Activated T-helper 1 cell treated with Interleukin-2 at 50 U/mL for 16 hours (primary cell): ENCODE measurements around the gene ACVR1B.

Experiments used
- DNase-seq: peaks from one replicate; pipeline ENCODE4 v3.0.0-alpha.2; 2020; ENCODE audit warnings: low read depth

Gene ACVR1B

DNA sequence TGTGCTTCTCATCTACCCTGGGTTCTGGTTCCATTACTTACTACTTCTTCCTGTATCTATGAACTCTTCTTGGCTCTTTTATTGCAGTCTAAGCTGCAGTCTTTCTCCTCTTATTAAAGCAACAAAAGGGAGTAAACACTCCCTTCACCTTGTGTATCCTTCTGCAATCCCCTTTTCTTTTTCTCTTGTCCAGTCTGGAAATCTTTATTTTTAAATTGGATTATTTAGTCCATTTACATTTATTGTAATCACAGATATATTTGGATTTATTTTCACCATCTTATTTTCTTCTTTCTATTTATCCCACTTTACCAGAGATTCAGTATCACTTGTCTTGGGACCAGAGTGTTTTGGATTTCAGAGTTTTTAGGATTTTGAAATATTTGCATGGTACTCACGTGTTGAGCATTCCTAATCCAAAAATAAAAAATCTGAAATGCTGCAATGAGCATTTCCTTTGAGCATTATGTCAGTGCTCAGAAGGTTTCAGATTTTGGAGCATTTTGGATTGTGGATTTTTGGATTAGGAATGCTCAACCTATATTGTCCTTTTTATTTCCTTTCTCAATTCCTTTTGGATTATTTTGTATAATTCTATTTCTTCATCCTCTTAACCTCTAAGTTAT lies 6.8 kb upstream of the ACVR1B start:
- no peak for DNase-seq

DNA sequence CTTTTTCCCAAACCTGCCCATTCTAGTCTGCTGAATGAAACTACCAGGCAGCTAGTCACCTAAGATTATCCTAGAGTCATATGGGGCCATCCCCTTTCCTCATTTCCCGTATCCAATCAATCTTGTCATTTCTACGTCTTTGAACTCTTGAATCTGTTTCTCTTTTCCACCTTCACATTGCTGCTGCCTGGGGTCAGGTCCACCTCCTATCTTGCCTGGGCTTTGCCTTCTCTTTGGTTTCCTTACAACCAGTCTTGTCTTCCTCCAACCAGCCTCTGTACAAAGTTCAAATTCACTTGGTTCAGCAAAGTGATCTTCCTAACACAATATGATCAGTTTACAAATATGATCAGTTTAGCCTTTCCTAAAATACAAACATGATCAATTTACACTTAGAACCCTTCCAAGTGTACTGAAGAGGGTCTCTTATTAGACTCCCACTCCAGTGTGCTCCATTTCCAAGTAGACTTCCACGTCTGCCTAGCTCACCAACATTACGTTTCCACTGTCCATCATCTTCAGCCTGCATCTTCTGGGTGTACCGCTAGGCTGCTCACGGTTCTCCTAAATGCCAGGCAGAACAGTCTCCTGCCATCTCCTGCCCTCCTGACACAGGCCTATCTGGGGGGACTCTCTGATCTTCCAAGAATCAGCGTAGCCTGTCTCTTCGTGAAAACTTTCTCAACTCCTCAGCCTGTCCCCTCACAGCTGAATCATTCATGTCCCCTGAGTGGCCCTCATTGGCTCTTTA lies 4.1 kb upstream of the ACVR1B start:
- DNase-seq = no peak

DNA sequence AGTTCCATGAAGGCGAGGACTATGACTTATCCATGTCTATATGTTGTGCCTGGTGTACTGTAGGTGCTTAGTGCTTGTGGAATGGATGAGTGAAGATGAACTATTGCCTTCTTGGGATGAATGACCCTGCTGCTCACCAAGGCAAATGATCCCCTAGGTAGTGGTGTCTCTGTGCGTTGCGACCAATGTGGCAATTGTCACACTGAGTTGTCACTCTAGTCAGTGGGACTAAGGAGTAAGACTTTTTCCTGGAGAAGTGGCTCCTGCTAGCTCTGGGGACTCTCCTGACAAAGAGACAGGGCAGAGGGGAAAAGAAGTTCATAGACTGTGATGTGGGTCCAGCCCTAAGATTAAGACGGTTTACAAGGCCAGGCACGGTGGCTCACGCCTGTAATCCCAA lies 3.4 kb upstream of the ACVR1B start:
- DNase-seq = no peak

DNA sequence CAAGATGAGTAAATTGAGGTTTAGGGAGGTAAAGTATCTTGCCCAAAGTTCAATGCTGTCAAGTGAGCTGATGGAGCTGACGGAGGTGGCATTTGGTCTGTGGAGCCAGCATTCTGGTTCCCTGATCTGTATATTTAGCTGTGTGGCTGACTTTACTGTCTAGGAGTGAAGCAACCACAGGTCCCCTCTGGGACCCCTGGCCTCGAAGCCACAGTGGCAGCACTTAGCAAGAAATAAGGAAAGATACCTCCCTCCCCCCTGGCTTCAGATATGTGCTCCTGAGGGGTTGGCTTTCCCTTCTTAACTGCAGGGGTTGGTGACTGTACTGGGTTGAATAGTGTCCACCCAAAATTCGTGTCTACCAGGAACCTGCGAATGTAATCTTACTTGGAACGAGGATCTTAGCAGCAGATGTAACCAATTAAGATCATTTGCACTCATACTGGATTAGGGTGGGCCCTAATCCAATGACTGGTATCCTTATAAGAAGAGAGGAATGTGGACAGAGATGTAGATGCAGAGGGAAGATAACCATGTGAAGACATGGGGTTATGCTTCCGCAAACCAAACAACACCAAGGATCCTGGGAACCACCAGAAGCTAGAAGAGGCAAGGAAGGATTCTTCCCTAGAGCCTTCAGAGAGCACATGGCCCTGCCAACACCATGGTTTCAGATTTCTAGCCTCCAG lies 2.0 kb upstream of the ACVR1B start:
- DNase-seq = no peak

DNA sequence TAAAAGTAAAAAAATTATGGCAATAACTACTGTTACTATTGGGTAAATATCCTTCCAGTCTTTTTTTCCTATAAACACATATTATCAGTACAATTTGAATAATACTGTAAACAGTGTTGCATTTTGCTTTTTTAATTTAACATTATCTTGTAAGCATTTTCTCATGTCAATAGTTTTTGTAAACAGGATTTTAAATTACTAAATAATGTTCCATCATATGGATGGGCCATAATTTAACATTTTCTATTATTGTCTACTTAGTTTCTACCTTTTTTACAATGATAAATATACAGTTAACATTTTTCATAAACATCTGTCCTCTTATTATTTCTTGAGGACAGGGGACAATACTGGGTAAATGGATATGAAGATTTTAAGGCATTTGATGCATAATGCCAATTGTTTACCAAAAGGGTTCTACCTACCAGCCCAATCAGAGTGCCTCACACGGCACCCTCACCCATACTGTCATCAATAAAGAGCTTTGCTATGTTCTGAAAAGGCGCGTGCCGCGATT lies 759 bp upstream of the ACVR1B start:
- no peak for DNase-seq

DNA sequence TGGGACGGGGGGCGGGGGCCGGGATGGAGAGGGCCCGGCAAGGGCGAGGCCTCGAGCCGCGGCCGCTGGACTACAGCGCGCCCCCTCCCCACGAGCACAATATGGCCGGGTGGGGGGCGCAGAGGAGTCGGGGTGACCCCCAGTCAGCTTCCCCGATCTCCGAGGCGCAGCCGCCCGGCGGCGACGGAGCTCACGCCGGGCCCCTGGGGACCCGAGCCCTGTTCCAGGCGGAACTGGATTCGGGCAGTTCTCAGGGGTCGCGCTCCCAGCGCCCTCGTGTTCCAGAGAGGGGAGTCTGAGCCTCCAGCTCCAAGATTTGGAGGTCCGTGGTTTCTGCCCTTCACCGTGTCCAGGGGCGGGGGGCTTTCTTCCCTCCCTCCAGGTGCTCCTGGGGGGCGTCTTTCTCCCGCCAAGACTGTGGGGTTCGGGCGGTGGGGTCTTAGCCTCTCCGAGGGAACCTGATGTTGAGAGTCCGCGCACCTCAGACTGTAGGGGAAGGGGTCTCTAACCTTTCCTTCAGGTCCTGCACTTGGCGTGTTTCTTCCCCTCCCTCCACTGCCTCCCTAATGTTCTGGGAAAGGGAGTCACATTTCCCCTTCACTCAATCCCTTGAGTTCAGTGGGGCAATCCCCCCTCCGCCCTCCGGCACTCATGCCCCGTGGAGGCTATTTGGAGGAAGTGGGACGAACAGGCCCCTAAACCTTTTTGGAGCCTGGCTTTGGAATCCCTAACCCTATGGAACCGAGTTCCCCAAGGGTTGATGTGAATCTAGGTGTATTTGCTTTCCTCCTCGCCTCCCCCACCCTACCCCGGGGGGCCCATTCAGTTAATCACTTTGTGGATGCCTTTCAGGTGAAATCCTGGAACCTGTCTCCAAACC lies 584 bp downstream of the ACVR1B start:
- DNase-seq = no peak

DNA sequence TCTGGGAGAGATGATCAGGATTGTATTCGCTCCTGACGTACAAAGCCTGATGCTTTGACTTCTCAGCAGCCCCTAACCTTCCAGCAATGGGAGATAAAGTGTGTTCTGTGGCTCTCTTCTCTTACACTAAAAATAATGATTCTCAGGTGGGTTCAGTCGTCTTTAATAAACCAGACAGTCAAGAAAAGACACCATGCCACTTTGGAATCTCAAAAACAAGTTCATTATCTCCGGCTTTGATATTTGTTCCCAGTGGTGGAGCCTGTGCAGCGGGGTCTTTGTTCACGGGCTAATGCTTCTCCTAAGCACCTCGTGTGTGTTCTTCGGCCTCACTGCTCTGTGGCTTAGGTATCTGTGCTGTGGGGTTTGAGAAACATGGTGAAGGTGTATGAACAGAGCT lies 1.6 kb downstream of the ACVR1B start:
- DNase-seq = no peak

DNA sequence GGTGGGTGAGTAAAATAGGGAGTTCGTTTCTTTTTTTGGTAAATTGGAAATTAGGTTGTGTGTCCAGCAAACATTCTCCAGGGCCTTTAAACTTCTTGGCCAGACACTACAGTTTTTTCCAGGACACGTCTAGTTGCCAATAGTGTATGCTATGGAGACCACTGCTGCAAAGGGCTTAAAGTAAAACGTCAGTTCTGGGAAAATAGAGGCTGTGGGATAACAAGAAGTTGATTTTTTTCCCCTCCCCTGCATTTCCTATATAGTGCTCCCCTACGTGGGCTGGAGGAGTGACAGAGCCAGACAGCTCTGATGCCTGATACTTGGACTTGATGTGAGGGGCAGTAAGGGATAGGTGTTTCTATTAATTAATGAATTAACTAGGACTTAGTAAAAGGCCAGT lies 2.4 kb downstream of the ACVR1B start:
- no peak for DNase-seq

DNA sequence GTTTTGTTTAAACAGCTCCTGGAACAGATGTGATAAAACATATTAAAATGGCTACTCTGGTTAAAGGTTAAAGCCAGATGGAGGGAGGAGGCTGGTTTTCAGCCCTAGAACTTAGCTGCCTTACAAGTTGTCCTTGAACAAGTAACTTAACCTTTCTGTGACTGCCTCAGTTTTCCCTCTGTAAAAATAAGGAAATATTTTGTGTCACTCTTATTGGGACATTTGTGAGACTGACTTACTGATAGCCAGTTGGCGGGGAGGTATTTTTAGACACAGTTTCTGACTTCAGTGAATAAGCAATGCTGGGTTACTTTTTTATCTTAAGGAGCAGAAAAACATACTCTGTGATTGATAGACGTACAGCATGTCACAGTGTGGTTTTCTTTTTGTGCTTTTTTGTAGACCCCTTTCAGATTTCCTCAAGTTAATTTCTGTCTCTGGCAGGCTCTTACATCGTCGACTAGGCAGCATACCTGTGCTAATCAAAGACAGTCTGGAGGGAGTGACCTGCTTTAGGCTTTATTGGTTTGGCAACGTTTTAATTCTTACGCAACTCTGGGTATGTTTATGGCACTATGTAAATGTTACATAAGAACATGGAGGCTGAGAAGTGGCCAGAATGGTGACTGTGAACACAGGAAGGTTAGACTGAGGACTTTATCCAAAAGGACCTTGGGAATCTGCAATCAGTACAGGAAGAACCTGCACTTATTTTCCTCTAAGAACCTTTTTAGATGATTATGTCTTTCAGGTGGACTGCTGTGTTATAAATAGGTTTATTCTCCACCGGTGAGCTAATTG lies 3.3 kb downstream of the ACVR1B start:
- no peak for DNase-seq

DNA sequence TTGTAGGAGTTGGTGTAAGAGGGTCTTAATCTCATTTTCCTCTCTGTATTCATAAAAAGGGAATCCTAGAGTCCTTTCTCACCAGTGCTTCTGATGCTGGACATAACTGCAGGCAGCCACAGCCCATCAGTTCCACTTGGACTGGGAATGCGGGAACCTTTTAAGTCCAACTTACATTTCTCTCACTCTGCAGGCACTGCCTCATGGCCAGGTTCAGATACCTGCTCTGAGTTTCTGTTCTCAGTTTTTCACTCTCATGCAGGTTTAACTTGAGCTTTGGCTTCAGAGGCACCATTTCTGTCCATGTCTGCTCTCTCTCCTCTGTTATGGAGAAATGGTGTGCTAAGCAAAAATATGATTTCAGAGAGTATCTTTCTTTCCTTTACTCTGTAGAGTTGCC lies 4.2 kb downstream of the ACVR1B start:
- DNase-seq = no peak

DNA sequence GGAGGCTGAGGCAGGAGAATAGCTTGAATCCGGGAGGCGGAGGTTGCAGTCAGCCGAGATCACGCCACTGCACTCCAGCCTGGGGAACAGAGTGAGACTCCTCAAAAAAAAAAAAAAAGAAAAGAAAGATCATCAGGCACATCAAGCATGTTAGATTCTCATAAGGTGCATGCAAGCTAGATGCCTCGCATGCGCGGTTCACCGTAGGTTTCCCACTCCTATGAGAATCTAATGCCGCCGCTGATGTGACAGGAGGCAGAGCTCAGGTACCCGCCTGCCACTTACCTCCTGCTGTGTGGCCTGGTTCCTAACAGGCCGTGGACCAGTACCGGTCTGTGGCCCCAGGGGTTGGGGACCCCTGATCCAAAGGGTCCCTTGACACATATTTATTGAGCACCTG lies 7.0 kb downstream of the ACVR1B start:
- no peak for DNase-seq

DNA sequence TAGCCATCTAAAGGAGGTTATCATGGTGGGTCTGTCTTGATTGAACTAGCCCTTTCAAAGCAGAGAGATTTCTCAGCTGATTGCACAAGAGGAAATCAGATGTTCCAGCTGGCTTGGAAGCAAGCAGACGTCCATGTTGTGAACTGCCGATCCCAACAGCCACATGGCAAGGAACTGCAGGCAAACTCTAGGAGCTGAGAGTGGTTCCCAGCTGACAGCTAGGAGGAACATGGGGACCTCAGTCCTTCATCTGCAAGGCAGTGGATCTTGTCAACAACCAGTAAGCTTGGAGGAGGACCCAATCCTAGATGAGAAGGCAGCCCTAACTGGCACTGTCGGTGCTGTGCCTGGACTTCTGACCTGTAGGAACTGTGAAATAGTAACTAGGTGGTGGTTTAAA lies 7.7 kb downstream of the ACVR1B start:
- no peak for DNase-seq

DNA sequence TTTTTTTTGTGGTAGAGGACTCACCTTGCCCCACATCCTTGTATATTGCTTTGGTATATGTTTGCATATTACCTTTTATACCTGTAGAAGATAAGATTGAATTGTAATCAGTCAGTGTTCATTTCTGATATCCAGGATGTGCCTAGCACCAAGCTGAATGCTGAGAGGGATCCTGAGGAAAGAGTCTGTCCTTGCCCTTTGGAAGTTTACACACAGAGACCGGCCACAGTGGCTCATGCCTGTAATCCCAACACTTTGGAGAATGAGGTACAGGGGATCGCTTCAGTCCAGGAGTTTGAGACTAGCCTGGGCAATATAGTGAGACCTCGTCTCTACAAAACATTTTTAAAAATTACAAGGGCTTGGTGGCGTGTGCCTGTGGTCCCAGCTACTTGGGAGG lies 8.4 kb downstream of the ACVR1B start:
- no peak for DNase-seq

DNA sequence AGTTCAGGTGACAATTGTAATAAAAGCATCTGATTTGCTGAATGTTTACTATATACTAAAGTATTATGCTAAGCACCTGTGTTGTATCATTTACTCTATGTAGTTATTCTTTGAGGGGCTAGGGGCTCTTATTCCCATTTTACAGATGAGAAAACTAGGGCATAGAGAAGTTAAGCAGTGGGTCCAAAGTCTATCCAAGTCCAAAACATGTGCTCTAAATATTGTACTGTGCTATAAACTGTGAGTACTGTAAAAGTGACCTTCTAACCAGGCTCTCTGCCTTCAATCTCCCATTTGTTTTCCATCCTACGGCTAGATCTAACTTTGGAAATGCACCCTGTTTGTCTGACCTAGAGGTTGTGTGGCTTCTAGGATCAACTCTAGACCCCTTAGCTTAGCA lies 9.0 kb downstream of the ACVR1B start:
- no peak for DNase-seq

DNA sequence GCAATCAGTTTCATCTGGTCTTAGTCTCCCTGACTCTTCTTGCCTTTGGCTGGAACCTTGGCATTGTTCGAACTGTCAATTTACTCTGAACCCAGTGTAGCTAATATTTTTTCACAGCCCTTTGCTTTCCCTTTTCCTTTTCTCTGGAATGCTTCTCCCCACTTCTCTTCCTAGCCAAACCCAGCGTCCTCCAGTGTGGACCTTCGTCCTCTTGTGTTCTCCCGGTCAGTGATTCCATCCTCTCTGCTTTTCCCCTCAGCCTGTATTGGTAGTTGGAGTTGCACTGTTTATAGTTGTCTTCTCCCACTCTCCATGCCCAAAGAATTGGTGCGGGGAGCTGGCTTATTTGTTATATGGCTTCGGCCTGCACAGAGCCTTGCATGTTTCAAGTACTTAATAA lies 9.4 kb downstream of the ACVR1B start:
- no peak for DNase-seq

DNA sequence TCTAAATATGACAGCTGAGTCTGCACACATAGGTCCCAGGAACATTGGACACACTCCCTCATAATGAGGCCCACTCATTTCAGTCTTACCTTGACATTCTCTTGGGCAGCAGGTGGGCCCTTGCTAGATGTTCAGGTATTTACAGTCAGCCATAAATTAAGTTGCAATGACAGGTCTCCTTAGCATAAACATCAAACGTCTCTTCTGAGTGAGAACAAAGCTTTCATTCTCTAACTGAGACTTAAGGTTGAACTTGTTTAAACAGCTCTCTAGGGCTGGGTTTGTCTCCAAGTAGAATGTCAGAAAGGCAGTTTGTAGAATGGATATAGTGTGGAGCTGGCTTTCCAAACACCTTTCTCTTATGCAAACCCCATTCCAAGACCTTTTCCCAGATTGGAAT lies 10.3 kb downstream of the ACVR1B start:
- DNase-seq = no peak

DNA sequence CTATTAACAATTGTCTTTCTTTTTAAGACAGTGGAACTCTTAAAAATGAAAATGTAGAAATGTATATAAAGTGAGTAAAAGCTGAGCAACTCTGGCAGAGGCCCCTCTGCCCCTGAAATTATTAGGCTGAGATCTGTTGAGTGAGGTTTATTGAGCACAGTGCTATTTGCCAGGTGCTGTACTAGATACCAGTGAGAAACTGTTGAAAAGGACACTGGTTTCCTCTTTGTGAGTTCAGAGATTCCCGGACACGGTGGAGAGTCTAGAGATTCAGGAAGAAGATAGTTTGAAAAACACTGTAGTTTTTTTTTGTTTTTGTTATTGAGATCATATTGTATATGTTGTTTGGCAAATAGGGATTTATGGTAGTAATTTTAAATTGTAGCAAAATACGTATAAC lies 11.2 kb downstream of the ACVR1B start:
- no peak for DNase-seq

DNA sequence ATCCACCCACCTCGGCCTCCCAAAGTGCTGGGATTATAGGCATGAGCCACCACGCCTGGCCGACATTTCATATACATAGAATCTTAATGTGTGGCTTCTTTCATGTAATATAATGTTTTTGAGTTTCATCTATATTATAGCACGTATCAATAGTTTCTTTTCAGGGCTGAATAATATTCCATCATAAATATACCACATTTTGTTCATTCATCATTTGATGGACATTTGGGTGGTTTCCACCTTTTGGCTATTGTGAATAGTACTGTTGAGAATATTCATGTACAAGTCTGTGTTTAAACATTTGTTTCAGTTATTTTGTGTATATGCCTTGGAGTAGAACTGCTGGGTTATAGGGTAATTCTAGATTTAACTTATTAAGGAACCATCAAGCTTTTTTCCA lies 12.0 kb downstream of the ACVR1B start:
- DNase-seq = no peak

DNA sequence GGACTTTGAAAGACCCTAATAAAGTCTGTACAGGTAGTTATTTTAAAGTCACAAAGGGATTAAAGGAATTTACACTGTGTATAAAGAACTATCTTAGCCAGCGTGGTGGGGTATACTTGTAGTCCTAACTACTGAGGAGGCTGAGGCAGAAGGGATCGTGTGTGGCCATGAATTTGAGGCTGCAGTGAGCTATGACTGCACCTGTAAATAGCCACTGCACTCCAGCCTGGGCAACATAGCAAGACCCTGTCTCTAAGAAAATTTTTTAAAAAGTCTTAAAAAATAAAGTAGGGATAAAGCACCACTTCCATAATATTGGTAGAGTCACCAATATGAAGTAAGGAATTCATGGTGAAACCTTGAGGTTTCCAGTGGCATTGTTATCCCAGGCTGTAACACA lies 18.1 kb downstream of the ACVR1B start:
- no peak for DNase-seq

DNA sequence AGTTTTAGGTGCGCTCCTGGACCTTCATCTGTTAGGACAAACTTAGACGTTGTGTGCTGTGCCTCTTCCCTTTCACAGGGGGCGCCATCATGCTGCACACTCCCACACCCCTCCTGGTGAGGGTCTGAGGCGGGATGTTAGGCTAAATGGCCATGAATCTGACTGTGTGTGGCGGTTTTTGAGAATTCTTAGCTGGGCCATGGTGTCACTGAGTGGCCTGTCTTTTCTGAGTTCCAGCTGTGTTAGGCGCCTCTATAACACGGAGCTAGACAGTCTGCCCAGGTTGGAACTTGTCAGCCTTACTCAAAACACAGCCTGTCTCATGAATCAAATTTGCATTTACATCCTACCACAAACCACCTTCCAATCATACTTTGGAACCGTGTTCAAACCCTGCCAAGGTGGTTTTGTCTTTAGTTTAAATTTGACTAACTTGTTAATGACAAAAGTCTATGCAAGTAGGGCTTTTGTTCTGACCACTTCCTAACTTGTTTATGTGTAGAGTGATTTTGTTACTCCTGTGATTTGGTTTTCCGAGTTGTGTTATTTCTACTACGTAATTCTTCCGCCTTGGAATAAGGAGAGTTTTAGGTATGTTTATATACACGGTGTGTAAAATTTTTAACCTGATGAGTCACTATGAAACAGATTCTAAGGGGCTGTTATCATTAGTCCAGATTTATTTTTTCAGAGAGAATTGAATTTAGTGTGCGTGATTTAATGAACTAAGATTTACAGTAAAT lies 19.6 kb downstream of the ACVR1B start:
- no peak for DNase-seq
